ENCODE results near the gene CPED1. TPM values are rescaled to one million over a fixed set of nuclear protein-coding genes. Genes with fewer than 3 reads are reported as not detected.

CPED1 gene
- total RNA-seq, 1 donor from 2014 or later: 27.3 TPM

GRCh38 chr7:121026577-121027111 is 38.1 kb downstream of the CPED1 start:
- Histone ChIP-seq H3K4me1 (peaks cover 15% of the 10 kb centered on the region), H3K27ac (no peak overlapping the region)
- intact Hi-C loops (cut with DNase I): no loop called here

GRCh38 chr7:121027761-121028669 is 39.5 kb downstream of the CPED1 start:
- no peak for DNase-seq (ENCODE audit: extremely low spot score in 2 of 2)
- H3K36me3 ChIP-seq: no peaks in the 10 kb centered on the region
- TF ChIP-seq POLR2A (IDR thresholded peaks at IDR 0.05) (no peak), POLR2AphosphoS5 (IDR thresholded peaks at IDR 0.05; ENCODE audit: insufficient read depth in 1 of 2, low read depth in 1 of 2) (no peak), CTCF (IDR thresholded peaks at IDR 0.05) (no peak)
- H3K9me3 ChIP-seq: no peaks in the 10 kb centered on the region
- H3K4me3 ChIP-seq: no peak overlapping the region
- intact Hi-C loops (cut with DNase I): no loop called here
- H3K27me3 ChIP-seq: no peaks in the 10 kb centered on the region
- H3K27ac ChIP-seq: no peak overlapping the region
- H3K4me1 ChIP-seq: peaks cover 15% of the 10 kb centered on the region

More at GRCh38 chr7:121026577-121027111, 38.1 kb downstream of the CPED1 start:
- Histone ChIP-seq H3K36me3 (no peaks in the 10 kb centered on the region), H3K4me3 (no peak overlapping the region), H3K9me3 (no peaks in the 10 kb centered on the region), H3K27me3 (no peaks in the 10 kb centered on the region)
- DNase-seq (ENCODE audit: extremely low spot score in 2 of 2): no peak
- TF ChIP-seq POLR2A (IDR thresholded peaks at IDR 0.05): no peak
- no peak for TF ChIP-seq POLR2AphosphoS5 (IDR thresholded peaks at IDR 0.05; ENCODE audit: insufficient read depth in 1 of 2, low read depth in 1 of 2)
- TF ChIP-seq CTCF (IDR thresholded peaks at IDR 0.05): no peak

GRCh38 chr7:121029302-121029701 is 40.8 kb downstream of the CPED1 start:
- H3K27me3 ChIP-seq: no peaks in the 10 kb centered on the region
- no peaks in the 10 kb centered on the region for H3K36me3 ChIP-seq
- peaks cover 2% of the 10 kb centered on the region for H3K4me1 ChIP-seq
- DNase-seq (ENCODE audit: extremely low spot score in 2 of 2): no peak
- H3K4me3 ChIP-seq: no peak overlapping the region
- TF ChIP-seq POLR2A (IDR thresholded peaks at IDR 0.05) (no peak), CTCF (IDR thresholded peaks at IDR 0.05) (no peak), POLR2AphosphoS5 (IDR thresholded peaks at IDR 0.05; ENCODE audit: insufficient read depth in 1 of 2, low read depth in 1 of 2) (no peak)
- no peak overlapping the region for H3K27ac ChIP-seq
- intact Hi-C loops (cut with DNase I): no loop called here
- H3K9me3 ChIP-seq: no peaks in the 10 kb centered on the region

GRCh38 chr7:121030308-121030707 is 41.8 kb downstream of the CPED1 start:
- H3K27ac ChIP-seq: no peak overlapping the region
- no peaks in the 10 kb centered on the region for H3K27me3 ChIP-seq
- no peak for DNase-seq (ENCODE audit: extremely low spot score in 2 of 2)
- intact Hi-C loops (cut with DNase I): no loop called here
- no peaks in the 10 kb centered on the region for H3K4me1 ChIP-seq
- TF ChIP-seq POLR2AphosphoS5 (IDR thresholded peaks at IDR 0.05; ENCODE audit: insufficient read depth in 1 of 2, low read depth in 1 of 2) (no peak), CTCF (IDR thresholded peaks at IDR 0.05) (no peak), POLR2A (IDR thresholded peaks at IDR 0.05) (no peak)
- no peaks in the 10 kb centered on the region for H3K36me3 ChIP-seq
- no peak overlapping the region for H3K4me3 ChIP-seq
- H3K9me3 ChIP-seq: no peaks in the 10 kb centered on the region

Measured in vagina (tissue), 2 donors.